GM18520 (cell line): ENCODE measurements around the gene SERTAD4.
"Not testable (repeated sequence)": the region's sequence is repeated elsewhere in the genome, so short reads cannot be mapped to it uniquely, and the experiment has no call there.

Experiments used
- ATAC-seq: cut with Tn5 transposase; IDR thresholded peaks from one replicate; pipeline ENCODE4 v1.9.1; 2021; ENCODE audit not compliant: unreplicated experiment

Gene SERTAD4

GRCh38 chr1:210232511-210233215 is at the start of gene SERTAD4:
SERTAD4 (plus strand) TSS chr1:210232796; CDS start chr1:210237961, 5,165 bp downstream.
- ATAC-seq, result no peak

GRCh38 chr1:210185063-210185462 is 47.5 kb upstream of the SERTAD4 start:
- ATAC-seq, result no peak

- not testable (repeated sequence) for ATAC-seq
These were observed 44.6 kb upstream of the SERTAD4 start for GRCh38 chr1:210187849-210188606.

GRCh38 chr1:210189426-210189825 is 43.2 kb upstream of the SERTAD4 start:
- ATAC-seq, result no peak

GRCh38 chr1:210195635-210196160 is 36.9 kb upstream of the SERTAD4 start:
- no peak for ATAC-seq

GRCh38 chr1:210196266-210196665 is 36.3 kb upstream of the SERTAD4 start:
- not testable (repeated sequence) for ATAC-seq

- ATAC-seq, result no peak
These were observed 33.8 kb upstream of the SERTAD4 start for GRCh38 chr1:210198840-210199239.

- no peak for ATAC-seq
These were observed 32.4 kb upstream of the SERTAD4 start for GRCh38 chr1:210200124-210200736.

GRCh38 chr1:210201681-210202080 is 30.9 kb upstream of the SERTAD4 start:
- ATAC-seq, result no peak

GRCh38 chr1:210207597-210208450 is 24.8 kb upstream of the SERTAD4 start:
- ATAC-seq, result no peak

GRCh38 chr1:210213335-210213734 is 19.3 kb upstream of the SERTAD4 start:
- ATAC-seq, result no peak

- no peak for ATAC-seq
These were observed 17.8 kb upstream of the SERTAD4 start for GRCh38 chr1:210214573-210215409.

- ATAC-seq, result no peak
These were observed 15.1 kb upstream of the SERTAD4 start for GRCh38 chr1:210217482-210217881.

- no peak for ATAC-seq
These were observed 14.5 kb upstream of the SERTAD4 start for GRCh38 chr1:210218047-210218446.

- ATAC-seq, result no peak
These were observed 10.1 kb upstream of the SERTAD4 start for GRCh38 chr1:210222340-210223006.

GRCh38 chr1:210223226-210223904 is 9.2 kb upstream of the SERTAD4 start:
- no peak for ATAC-seq

- ATAC-seq, result no peak
These were observed 4.4 kb upstream of the SERTAD4 start for GRCh38 chr1:210228158-210228557.

- no peak for ATAC-seq
These were observed 2.4 kb upstream of the SERTAD4 start for GRCh38 chr1:210230149-210230695.
